Measurements from ENCODE around the gene N4BP3. TPM values are rescaled to one million over a fixed set of nuclear protein-coding genes. Genes with fewer than 3 reads are reported as not detected.

N4BP3 gene
- total RNA-seq, 2 donors from 2014 or later = 0.07 TPM; not detected in 1

GRCh38 chr5:178103612-178104011, 9.7 kb upstream of the N4BP3 start:
- Histone ChIP-seq H3K27me3 (replicated peaks; ENCODE audit: insufficient read depth) (no peaks in the 10 kb centered on the region), H3K27ac (no peak overlapping the region), H3K36me3 (no peaks in the 10 kb centered on the region), H3K4me3 (no peak overlapping the region), H3K9me3 (no peaks in the 10 kb centered on the region), H3K4me1 (ENCODE audit: control insufficient read depth in 1 of 2, low read depth in 2 of 2) (no peaks in the 10 kb centered on the region)
- no peak for TF ChIP-seq CTCF (IDR thresholded peaks at IDR 0.05)
- ATAC-seq (ENCODE audit: insufficient number of reproducible peaks, low FRiP score, low read depth) (no peak), DNase-seq (ENCODE audit: low spot score) (no peak)

- no peak for DNase-seq (ENCODE audit: low spot score)
- Histone ChIP-seq H3K4me3 (no peak overlapping the region), H3K4me1 (ENCODE audit: control insufficient read depth in 1 of 2, low read depth in 2 of 2) (no peaks in the 10 kb centered on the region), H3K27me3 (replicated peaks; ENCODE audit: insufficient read depth) (no peaks in the 10 kb centered on the region), H3K9me3 (no peaks in the 10 kb centered on the region), H3K27ac (no peak overlapping the region), H3K36me3 (no peaks in the 10 kb centered on the region)
- no peak for TF ChIP-seq CTCF (IDR thresholded peaks at IDR 0.05)
- ATAC-seq (ENCODE audit: insufficient number of reproducible peaks, low FRiP score, low read depth) = no peak
Measured at GRCh38 chr5:178104492-178104891, 8.8 kb upstream of the N4BP3 start.

- no peak for DNase-seq (ENCODE audit: low spot score)
- Histone ChIP-seq H3K4me1 (ENCODE audit: control insufficient read depth in 1 of 2, low read depth in 2 of 2) (no peaks in the 10 kb centered on the region), H3K36me3 (no peaks in the 10 kb centered on the region), H3K4me3 (no peak overlapping the region), H3K27me3 (replicated peaks; ENCODE audit: insufficient read depth) (no peaks in the 10 kb centered on the region), H3K9me3 (no peaks in the 10 kb centered on the region), H3K27ac (no peak overlapping the region)
- no peak for TF ChIP-seq CTCF (IDR thresholded peaks at IDR 0.05)
- ATAC-seq (ENCODE audit: insufficient number of reproducible peaks, low FRiP score, low read depth) = no peak
Measured at GRCh38 chr5:178106086-178106485, 7.2 kb upstream of the N4BP3 start.

- H3K27me3 ChIP-seq (replicated peaks; ENCODE audit: insufficient read depth) = no peaks in the 10 kb centered on the region
- no peak for TF ChIP-seq CTCF (IDR thresholded peaks at IDR 0.05)
- H3K36me3 ChIP-seq = no peaks in the 10 kb centered on the region
- H3K9me3 ChIP-seq = no peaks in the 10 kb centered on the region
- no peak overlapping the region for H3K27ac ChIP-seq
- DNase-seq (ENCODE audit: low spot score) (no peak), ATAC-seq (ENCODE audit: insufficient number of reproducible peaks, low FRiP score, low read depth) (no peak)
- H3K4me3 ChIP-seq = no peak overlapping the region
- no peaks in the 10 kb centered on the region for H3K4me1 ChIP-seq (ENCODE audit: control insufficient read depth in 1 of 2, low read depth in 2 of 2)
Measured at GRCh38 chr5:178106556-178107239, 6.6 kb upstream of the N4BP3 start.

GRCh38 chr5:178107756-178108310, 5.5 kb upstream of the N4BP3 start:
- ATAC-seq (ENCODE audit: insufficient number of reproducible peaks, low FRiP score, low read depth) = no peak
- DNase-seq (ENCODE audit: low spot score) = no peak
- H3K27ac ChIP-seq = no peak overlapping the region
- no peak for TF ChIP-seq CTCF (IDR thresholded peaks at IDR 0.05)
- H3K4me3 ChIP-seq = no peak overlapping the region
- no peaks in the 10 kb centered on the region for H3K36me3 ChIP-seq
- no peaks in the 10 kb centered on the region for H3K4me1 ChIP-seq (ENCODE audit: control insufficient read depth in 1 of 2, low read depth in 2 of 2)
- H3K27me3 ChIP-seq (replicated peaks; ENCODE audit: insufficient read depth) = no peaks in the 10 kb centered on the region
- H3K9me3 ChIP-seq = no peaks in the 10 kb centered on the region
